Measurements from ENCODE around the gene INO80C.
A peak's percentile ranks its signal among the peaks of the same experiment; 100 is the strongest.

Gene INO80C

DNA sequence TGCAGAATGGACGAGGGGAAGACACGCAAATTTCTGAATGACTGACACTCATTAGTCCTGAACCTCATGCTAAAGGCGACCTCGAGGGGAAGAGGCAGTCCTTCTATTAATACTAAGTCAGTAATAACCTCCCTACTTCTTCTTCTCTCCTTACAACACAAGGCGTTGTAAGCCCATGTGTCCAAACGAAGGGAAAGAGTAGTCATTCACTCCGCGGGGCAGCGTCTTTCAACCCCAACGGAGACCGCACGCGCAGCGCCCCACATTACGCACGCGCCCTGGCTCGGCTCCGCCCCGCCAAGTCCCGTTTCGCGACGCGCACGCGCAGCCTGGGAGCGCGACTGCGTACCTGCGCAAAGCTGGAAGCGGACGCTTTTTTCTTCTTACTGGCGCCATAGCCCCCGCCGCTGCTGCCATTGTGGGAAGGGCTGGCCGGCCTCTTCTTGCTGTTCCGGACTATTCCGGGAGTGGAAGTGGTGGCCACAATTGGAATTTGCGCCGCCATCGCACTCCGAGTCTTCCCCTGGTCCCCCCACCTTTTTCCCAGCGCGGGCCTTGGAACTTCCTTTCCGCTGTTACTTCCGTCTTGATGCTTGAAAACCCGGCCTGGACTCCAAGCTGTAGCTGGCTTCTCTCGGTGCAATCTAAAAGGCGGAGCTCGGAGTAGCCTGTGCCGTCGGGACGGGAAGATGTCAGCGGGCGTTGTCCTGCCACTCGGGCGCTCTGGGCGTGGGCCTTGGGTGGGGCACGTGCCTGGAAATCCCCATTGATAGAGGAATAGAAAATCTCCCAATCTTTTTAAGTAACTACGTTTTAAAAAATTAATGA is at the start of gene INO80C:
INO80C (minus strand) TSS at position 591 of the 828 bp plus-strand sequence; CDS start at position 505, 86 bp downstream.
- TF ChIP-seq CTCF (IDR thresholded peaks at IDR 0.05; ENCODE audit: low read depth, low read length, missing control alignments) = no peak
- peak; percentile 90 for DNase-seq (ENCODE audit: low read depth)
- peak within 1 kb of the TSS; percentile 76 for H3K4me3 ChIP-seq (ENCODE audit: low read depth, low read length)
- in situ Hi-C loops (cut with HindIII; ENCODE audit: low sequenced_read_pairs) = no loop called here

DNA sequence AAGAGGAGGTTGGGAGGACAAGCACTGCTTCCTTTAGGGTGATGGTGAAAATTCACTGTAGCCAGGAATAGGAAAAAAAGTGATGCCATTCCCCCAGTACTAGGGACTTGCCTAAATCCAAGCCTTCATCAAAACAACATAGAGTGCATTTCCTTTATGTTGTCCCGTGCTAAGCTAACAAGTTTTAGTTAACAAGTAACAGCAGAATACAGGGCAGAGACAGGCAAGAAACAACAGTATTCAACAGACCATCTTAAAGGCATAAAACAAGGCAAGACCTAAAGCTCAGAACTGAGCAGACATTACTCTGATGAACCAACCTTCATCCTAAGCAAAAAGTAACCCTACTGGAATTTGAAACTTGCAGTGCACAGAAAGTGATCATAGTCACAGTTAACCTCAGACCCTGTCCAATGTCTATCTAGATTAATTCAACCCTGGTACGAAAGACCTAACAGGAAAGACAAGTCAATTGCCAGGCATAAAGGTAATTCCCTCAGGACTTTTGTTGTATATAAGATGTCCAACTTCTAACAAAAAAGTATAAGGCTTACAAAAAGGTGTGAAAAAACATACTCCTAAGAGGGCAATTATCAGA is 49.3 kb upstream of the INO80C start:
- no peak for TF ChIP-seq CTCF (IDR thresholded peaks at IDR 0.05; ENCODE audit: low read depth, low read length, missing control alignments)
- no peak overlapping the region for H3K4me3 ChIP-seq (ENCODE audit: low read depth, low read length)
- in situ Hi-C loops (cut with HindIII; ENCODE audit: low sequenced_read_pairs) = no loop called here
- DNase-seq (ENCODE audit: low read depth) = no peak

GRCh38 chr18:35542356-35542755 is 44.6 kb upstream of the INO80C start:
- DNase-seq (ENCODE audit: low read depth) = no peak
- H3K4me3 ChIP-seq (ENCODE audit: low read depth, low read length) = no peak overlapping the region
- in situ Hi-C loops (cut with HindIII; ENCODE audit: low sequenced_read_pairs) = no loop called here
- no peak for TF ChIP-seq CTCF (IDR thresholded peaks at IDR 0.05; ENCODE audit: low read depth, low read length, missing control alignments)

DNA sequence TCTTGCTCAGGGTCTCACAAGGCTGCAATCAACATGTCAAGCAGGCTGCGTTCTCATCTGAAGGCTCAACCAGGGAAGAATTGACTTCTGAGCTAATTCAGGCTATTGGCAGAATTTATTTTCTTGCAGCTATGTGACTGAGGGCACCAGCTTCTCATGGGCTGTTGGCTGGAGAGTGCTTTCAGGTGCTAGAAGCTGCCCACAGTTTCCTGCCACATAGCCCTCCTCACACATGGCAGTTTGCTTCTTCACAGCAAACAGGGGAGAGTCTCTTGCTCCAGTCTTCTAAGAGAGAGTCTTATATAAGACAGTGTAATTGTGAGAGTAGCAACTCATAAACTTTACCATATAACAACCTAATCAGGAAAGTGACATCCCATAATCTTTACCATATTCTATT is 37.5 kb upstream of the INO80C start:
- no peak for TF ChIP-seq CTCF (IDR thresholded peaks at IDR 0.05; ENCODE audit: low read depth, low read length, missing control alignments)
- no peak for DNase-seq (ENCODE audit: low read depth)
- in situ Hi-C loops (cut with HindIII; ENCODE audit: low sequenced_read_pairs) = no loop called here
- no peak overlapping the region for H3K4me3 ChIP-seq (ENCODE audit: low read depth, low read length)

GRCh38 chr18:35533916-35534405 is 36.2 kb upstream of the INO80C start:
- no peak overlapping the region for H3K4me3 ChIP-seq (ENCODE audit: low read depth, low read length)
- TF ChIP-seq CTCF (IDR thresholded peaks at IDR 0.05; ENCODE audit: low read depth, low read length, missing control alignments) = no peak
- no peak for DNase-seq (ENCODE audit: low read depth)
- in situ Hi-C loops (cut with HindIII; ENCODE audit: low sequenced_read_pairs) = no loop called here

DNA sequence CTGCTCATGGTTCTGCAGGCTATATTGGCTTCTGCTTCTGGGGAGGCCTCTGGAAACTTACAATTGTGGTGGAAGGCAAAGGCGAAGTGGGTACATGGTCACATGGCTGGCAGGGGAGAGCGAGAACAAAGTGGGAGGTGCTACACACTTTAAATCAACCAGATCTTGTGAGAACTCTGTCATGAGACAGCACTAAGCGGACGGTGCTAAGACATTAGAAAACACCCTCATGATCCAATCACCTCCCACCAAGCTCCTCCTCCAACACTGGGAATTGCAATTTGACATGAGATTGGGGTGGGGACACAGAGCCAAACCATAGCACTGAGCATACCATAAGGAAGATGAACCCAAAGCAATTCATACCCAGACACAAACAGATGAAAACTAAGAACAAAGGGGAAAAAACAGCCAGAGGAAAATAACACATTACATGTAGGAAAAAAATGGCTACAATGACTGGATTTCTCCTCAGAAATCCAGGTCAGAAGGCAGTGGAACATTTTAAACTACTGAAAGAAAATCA is 31.1 kb upstream of the INO80C start:
- DNase-seq (ENCODE audit: low read depth) = no peak
- H3K4me3 ChIP-seq (ENCODE audit: low read depth, low read length) = no peak overlapping the region
- no peak for TF ChIP-seq CTCF (IDR thresholded peaks at IDR 0.05; ENCODE audit: low read depth, low read length, missing control alignments)
- in situ Hi-C loops (cut with HindIII; ENCODE audit: low sequenced_read_pairs) = no loop called here

Measured in astrocyte of the cerebellum (primary cell).